ENCODE results near the gene ABCC4.

ABCC4 gene

GRCh38 chr13:94996445-94996844 lies 304.8 kb downstream of the ABCC4 start (continued):
- TF ChIP-seq, protein P1, sequence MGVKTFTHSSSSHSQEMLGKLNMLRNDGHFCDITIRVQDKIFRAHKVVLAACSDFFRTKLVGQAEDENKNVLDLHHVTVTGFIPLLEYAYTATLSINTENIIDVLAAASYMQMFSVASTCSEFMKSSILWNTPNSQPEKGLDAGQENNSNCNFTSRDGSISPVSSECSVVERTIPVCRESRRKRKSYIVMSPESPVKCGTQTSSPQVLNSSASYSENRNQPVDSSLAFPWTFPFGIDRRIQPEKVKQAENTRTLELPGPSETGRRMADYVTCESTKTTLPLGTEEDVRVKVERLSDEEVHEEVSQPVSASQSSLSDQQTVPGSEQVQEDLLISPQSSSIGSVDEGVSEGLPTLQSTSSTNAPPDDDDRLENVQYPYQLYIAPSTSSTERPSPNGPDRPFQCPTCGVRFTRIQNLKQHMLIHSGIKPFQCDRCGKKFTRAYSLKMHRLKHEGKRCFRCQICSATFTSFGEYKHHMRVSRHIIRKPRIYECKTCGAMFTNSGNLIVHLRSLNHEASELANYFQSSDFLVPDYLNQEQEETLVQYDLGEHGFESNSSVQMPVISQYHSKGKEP (tag by site-specific recombination; IDR thresholded peaks at IDR 0.05), result no peak
- no peak for TF ChIP-seq RBAK (tag by site-specific recombination; IDR thresholded peaks at IDR 0.05)
- TF ChIP-seq ZNF473 (tag by site-specific recombination; IDR thresholded peaks at IDR 0.05), result no peak
- TF ChIP-seq ZNF501 (tag by site-specific recombination; IDR thresholded peaks at IDR 0.05), result no peak
- TF ChIP-seq FEZF1 (tag by site-specific recombination; IDR thresholded peaks at IDR 0.05), result no peak

- ChIA-PET CTCF (no interaction called here), POLR2A (interaction anchor here (0.6 kb wide), 1 partner anchor 527 kb away, joined by 4 read pairs; no protein-coding TSS in a partner anchor)
- H3K4me1 ChIP-seq (ENCODE audit: control insufficient read depth, insufficient read depth, low read length), result no peaks in the 10 kb centered on the region
- H3K4me3 ChIP-seq (ENCODE audit: low read depth, low read length), result no peak overlapping the region
- no peaks in the 10 kb centered on the region for H3K36me3 ChIP-seq (ENCODE audit: control insufficient read depth in 2 of 2, insufficient read depth in 1 of 2, low read length in 2 of 2)
- H3K9me3 ChIP-seq (ENCODE audit: control insufficient read depth, insufficient read depth, low read depth, low read length), result no peaks in the 10 kb centered on the region
- no peak for TF ChIP-seq ZSCAN30 (tag by site-specific recombination; IDR thresholded peaks at IDR 0.05)
- TF ChIP-seq ZNF423 (tag by site-specific recombination; IDR thresholded peaks at IDR 0.05), result no peak
- no peak for TF ChIP-seq ZNF660 (tag by site-specific recombination; IDR thresholded peaks at IDR 0.05)
- H3K27ac ChIP-seq (ENCODE audit: extremely low read depth, low read depth, low read length), result no peak overlapping the region
Measured at GRCh38 chr13:94994506-94994905, 306.7 kb downstream of the ABCC4 start.

- CTCF ChIA-PET, result interaction anchor here (0.6 kb wide), 1 partner anchor 334 kb away, joined by 3 read pairs; no protein-coding TSS in a partner anchor
- TF ChIP-seq ZNF169 (tag by site-specific recombination; IDR thresholded peaks at IDR 0.05), result no peak
- TF ChIP-seq ZEB2 (tag by site-specific recombination; IDR thresholded peaks at IDR 0.05), result no peak
- no peak for TF ChIP-seq ZNF623 (tag by site-specific recombination; IDR thresholded peaks at IDR 0.05)
- TF ChIP-seq TCF7L2 (IDR thresholded peaks at IDR 0.05; ENCODE audit: borderline replicate concordance, low read depth, low read length), result no peak
- no peak for TF ChIP-seq ZNF626 (tag by site-specific recombination; IDR thresholded peaks at IDR 0.05)
- TF ChIP-seq KLF17 (tag by site-specific recombination; IDR thresholded peaks at IDR 0.05), result no peak
- TF ChIP-seq ZNF184 (tag by site-specific recombination; IDR thresholded peaks at IDR 0.05), result no peak
- no peak for TF ChIP-seq ZNF677 (tag by site-specific recombination; IDR thresholded peaks at IDR 0.05)
- no peak for TF ChIP-seq ZNF202 (tag by site-specific recombination; IDR thresholded peaks at IDR 0.05; ENCODE audit: borderline replicate concordance)
- TF ChIP-seq YY1 (tag by site-specific recombination; IDR thresholded peaks at IDR 0.05), result no peak
- TF ChIP-seq, protein P2, sequence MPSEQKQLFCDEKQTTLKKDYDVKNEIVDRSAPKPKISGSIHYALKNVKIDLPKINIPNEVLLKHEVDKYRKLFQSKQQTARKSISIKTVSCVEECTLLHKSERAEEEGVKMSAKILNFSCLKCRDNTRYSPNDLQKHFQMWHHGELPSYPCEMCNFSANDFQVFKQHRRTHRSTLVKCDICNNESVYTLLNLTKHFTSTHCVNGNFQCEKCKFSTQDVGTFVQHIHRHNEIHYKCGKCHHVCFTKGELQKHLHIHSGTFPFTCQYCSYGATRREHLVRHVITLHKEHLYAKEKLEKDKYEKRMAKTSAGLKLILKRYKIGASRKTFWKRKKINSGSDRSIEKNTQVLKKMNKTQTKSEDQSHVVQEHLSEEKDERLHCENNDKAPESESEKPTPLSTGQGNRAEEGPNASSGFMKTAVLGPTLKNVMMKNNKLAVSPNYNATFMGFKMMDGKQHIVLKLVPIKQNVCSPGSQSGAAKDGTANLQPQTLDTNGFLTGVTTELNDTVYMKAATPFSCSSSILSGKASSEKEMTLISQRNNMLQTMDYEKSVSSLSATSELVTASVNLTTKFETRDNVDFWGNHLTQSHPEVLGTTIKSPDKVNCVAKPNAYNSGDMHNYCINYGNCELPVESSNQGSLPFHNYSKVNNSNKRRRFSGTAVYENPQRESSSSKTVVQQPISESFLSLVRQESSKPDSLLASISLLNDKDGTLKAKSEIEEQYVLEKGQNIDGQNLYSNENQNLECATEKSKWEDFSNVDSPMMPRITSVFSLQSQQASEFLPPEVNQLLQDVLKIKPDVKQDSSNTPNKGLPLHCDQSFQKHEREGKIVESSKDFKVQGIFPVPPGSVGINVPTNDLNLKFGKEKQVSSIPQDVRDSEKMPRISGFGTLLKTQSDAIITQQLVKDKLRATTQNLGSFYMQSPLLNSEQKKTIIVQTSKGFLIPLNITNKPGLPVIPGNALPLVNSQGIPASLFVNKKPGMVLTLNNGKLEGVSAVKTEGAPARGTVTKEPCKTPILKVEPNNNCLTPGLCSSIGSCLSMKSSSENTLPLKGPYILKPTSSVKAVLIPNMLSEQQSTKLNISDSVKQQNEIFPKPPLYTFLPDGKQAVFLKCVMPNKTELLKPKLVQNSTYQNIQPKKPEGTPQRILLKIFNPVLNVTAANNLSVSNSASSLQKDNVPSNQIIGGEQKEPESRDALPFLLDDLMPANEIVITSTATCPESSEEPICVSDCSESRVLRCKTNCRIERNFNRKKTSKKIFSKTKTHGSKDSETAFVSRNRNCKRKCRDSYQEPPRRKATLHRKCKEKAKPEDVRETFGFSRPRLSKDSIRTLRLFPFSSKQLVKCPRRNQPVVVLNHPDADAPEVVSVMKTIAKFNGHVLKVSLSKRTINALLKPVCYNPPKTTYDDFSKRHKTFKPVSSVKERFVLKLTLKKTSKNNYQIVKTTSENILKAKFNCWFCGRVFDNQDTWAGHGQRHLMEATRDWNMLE (tag by site-specific recombination; conservative IDR thresholded peaks at IDR 0.05; ENCODE audit: low read depth), result no peak
- TF ChIP-seq, protein P3, sequence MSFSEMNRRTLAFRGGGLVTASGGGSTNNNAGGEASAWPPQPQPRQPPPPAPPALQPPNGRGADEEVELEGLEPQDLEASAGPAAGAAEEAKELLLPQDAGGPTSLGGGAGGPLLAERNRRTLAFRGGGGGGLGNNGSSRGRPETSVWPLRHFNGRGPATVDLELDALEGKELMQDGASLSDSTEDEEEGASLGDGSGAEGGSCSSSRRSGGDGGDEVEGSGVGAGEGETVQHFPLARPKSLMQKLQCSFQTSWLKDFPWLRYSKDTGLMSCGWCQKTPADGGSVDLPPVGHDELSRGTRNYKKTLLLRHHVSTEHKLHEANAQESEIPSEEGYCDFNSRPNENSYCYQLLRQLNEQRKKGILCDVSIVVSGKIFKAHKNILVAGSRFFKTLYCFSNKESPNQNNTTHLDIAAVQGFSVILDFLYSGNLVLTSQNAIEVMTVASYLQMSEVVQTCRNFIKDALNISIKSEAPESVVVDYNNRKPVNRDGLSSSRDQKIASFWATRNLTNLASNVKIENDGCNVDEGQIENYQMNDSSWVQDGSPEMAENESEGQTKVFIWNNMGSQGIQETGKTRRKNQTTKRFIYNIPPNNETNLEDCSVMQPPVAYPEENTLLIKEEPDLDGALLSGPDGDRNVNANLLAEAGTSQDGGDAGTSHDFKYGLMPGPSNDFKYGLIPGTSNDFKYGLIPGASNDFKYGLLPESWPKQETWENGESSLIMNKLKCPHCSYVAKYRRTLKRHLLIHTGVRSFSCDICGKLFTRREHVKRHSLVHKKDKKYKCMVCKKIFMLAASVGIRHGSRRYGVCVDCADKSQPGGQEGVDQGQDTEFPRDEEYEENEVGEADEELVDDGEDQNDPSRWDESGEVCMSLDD (tag by site-specific recombination; IDR thresholded peaks at IDR 0.05), result no peak
Measured at GRCh38 chr13:94993616-94994015, 307.6 kb downstream of the ABCC4 start.

More at GRCh38 chr13:94993616-94994015, 307.6 kb downstream of the ABCC4 start:
- no peaks in the 10 kb centered on the region for H3K36me3 ChIP-seq (ENCODE audit: control insufficient read depth in 2 of 2, insufficient read depth in 1 of 2, low read length in 2 of 2)
- no peak overlapping the region for H3K27ac ChIP-seq (ENCODE audit: extremely low read depth, low read depth, low read length)
- H3K9me3 ChIP-seq (ENCODE audit: control insufficient read depth, insufficient read depth, low read depth, low read length), result no peaks in the 10 kb centered on the region
- H3K4me3 ChIP-seq (ENCODE audit: low read depth, low read length), result no peak overlapping the region
- POLR2A ChIA-PET, result no interaction called here
- no peaks in the 10 kb centered on the region for H3K4me1 ChIP-seq (ENCODE audit: control insufficient read depth, insufficient read depth, low read length)
